Measurements from ENCODE around the gene ROPN1.

Gene ROPN1

DNA sequence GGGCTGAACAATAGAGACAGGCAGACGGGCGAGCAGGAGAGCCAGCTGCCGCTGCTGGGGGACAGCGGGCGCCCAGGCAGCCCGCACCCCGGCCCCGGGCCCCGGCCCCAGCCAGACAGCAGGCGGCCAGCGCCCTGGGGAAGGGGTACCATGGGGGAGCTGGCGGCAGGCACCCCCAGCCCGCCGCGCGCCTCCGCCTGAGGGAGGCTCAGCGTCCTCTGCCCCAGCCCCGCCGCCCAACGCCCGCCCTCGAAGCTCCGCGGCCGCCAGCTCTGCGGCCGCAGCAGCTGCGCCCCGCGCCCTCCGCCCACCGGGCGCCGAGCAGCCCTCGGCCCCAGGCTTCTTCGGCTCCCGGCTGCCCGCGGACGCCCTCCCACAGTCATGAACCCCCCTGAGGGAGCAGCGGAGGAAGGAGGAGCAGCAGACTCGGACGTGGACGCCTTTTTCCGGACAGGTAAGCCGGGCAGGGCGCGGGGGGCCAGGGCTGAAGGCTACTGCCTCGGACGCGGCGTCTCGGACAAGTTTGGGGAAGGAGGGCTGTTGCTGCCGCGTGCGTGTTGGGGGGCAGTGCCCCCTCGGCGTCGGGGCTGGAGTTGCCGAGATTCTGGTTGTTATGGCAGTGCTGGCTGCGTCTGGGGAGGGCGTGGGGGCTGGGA lies 41.6 kb upstream of the ROPN1 start, which contains the start of gene KALRN:
KALRN (plus strand) TSS at position 10 of the 656 bp plus-strand sequence.
- Histone ChIP-seq H3K4me1 (ENCODE audit: control insufficient read depth, low read length) (no peaks in the 10 kb centered on the region), H3K27ac (ENCODE audit: low read depth, low read length) (no peak within 1 kb of the TSS), H3K79me2 (ENCODE audit: control insufficient read depth, low read length) (no peaks in the 10 kb centered on the region), H3K4me3 (ENCODE audit: low read length) (no peak within 1 kb of the TSS), H3K9me3 (ENCODE audit: control insufficient read depth, insufficient read depth, low read length) (no peaks in the 10 kb centered on the region), H4K20me1 (ENCODE audit: control insufficient read depth, insufficient read depth, low read depth, low read length) (no peaks in the 10 kb centered on the region), H3F3A (ENCODE audit: control insufficient read depth, insufficient read depth) (no peaks in the 10 kb centered on the region), H3K27me3 (ENCODE audit: control insufficient read depth, low read length) (no peaks in the 10 kb centered on the region), H3K9me2 (replicated peaks; ENCODE audit: control insufficient read depth, low read length) (no peaks in the 10 kb centered on the region), H3K4me2 (ENCODE audit: low read length) (no peak within 1 kb of the TSS), H3K36me3 (ENCODE audit: control insufficient read depth, low read length) (no peaks in the 10 kb centered on the region)
- TF ChIP-seq, protein P1, sequence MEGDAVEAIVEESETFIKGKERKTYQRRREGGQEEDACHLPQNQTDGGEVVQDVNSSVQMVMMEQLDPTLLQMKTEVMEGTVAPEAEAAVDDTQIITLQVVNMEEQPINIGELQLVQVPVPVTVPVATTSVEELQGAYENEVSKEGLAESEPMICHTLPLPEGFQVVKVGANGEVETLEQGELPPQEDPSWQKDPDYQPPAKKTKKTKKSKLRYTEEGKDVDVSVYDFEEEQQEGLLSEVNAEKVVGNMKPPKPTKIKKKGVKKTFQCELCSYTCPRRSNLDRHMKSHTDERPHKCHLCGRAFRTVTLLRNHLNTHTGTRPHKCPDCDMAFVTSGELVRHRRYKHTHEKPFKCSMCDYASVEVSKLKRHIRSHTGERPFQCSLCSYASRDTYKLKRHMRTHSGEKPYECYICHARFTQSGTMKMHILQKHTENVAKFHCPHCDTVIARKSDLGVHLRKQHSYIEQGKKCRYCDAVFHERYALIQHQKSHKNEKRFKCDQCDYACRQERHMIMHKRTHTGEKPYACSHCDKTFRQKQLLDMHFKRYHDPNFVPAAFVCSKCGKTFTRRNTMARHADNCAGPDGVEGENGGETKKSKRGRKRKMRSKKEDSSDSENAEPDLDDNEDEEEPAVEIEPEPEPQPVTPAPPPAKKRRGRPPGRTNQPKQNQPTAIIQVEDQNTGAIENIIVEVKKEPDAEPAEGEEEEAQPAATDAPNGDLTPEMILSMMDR (IDR thresholded peaks at IDR 0.05; ENCODE audit: low read depth, low read length, poor library complexity, severe bottlenecking), result no peak
- TF ChIP-seq EZH2phosphoT487 (IDR thresholded peaks at IDR 0.05; ENCODE audit: borderline replicate concordance, low read length), result no peak

DNA sequence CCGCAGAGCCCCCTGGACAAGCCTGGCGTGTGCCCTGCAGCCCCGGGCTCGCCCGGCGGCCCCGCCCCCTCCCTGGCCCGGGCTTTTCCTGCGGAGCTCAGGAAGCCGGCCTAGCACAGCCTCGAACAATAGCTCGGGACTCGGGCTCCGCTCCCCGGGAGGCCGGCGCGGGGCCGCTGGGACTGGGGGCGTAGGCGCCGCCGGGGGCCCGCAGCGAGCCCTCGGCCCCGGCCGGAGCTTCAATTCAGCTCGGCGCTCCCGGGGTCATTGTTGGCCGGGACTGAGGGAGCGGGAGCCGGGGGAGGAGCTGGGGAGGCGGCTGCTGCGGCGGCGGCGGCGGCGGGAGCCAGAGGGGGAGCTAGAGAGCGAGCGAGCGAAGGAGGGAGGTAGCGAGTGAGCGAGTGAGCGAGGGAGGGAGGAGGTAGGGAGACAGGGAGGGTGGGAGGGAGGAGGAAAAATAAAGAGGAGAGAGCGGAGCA lies 41.0 kb upstream of the ROPN1 start:
- Histone ChIP-seq H3K27me3 (ENCODE audit: control insufficient read depth, low read length) (no peaks in the 10 kb centered on the region), H3F3A (ENCODE audit: control insufficient read depth, insufficient read depth) (no peaks in the 10 kb centered on the region), H3K79me2 (ENCODE audit: control insufficient read depth, low read length) (no peaks in the 10 kb centered on the region), H3K9me2 (replicated peaks; ENCODE audit: control insufficient read depth, low read length) (no peaks in the 10 kb centered on the region), H3K27ac (ENCODE audit: low read depth, low read length) (no peak overlapping the region), H3K4me1 (ENCODE audit: control insufficient read depth, low read length) (no peaks in the 10 kb centered on the region), H3K4me2 (ENCODE audit: low read length) (no peak overlapping the region), H4K20me1 (ENCODE audit: control insufficient read depth, insufficient read depth, low read depth, low read length) (no peaks in the 10 kb centered on the region), H3K9me3 (ENCODE audit: control insufficient read depth, insufficient read depth, low read length) (no peaks in the 10 kb centered on the region), H3K4me3 (ENCODE audit: low read length) (no peak overlapping the region), H3K36me3 (ENCODE audit: control insufficient read depth, low read length) (no peaks in the 10 kb centered on the region)
- TF ChIP-seq EZH2phosphoT487 (IDR thresholded peaks at IDR 0.05; ENCODE audit: borderline replicate concordance, low read length), result no peak
- TF ChIP-seq, protein P1 (IDR thresholded peaks at IDR 0.05; ENCODE audit: low read depth, low read length, poor library complexity, severe bottlenecking), result no peak

DNA sequence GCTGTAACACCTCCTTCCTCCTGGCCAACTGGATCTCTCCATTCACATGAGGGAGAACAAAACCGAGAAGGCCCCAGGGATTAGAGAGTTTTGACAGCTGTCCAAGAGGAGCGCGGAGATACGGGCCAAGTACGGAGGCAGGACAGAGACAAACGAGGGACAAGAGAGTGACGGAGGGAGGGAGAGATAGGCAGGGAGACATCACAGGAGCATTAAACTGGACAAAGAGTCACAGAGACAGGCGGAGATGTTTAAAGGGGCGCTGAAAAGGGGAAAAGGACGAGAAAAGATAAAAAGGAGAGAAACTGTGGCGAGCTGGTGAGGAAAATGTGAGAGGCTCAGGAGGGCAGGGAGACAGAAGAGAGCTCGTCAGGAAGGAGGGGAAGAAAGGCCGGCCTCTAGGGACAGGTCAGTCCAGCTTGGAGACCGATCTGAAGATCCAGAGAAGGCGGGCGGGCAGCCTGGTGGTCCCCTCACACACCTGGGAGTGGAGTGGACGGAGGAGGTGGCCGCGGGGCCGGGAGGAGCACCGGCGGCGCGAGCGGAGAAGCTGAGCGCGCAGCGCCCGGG lies 40.5 kb upstream of the ROPN1 start:
- H3K4me3 ChIP-seq (ENCODE audit: low read length), result no peak overlapping the region
- no peaks in the 10 kb centered on the region for H3K9me3 ChIP-seq (ENCODE audit: control insufficient read depth, insufficient read depth, low read length)
- no peak overlapping the region for H3K4me2 ChIP-seq (ENCODE audit: low read length)
- no peaks in the 10 kb centered on the region for H3K27me3 ChIP-seq (ENCODE audit: control insufficient read depth, low read length)
- no peaks in the 10 kb centered on the region for H3F3A ChIP-seq (ENCODE audit: control insufficient read depth, insufficient read depth)
- H4K20me1 ChIP-seq (ENCODE audit: control insufficient read depth, insufficient read depth, low read depth, low read length), result no peaks in the 10 kb centered on the region
- no peaks in the 10 kb centered on the region for H3K4me1 ChIP-seq (ENCODE audit: control insufficient read depth, low read length)
- no peaks in the 10 kb centered on the region for H3K36me3 ChIP-seq (ENCODE audit: control insufficient read depth, low read length)
- H3K27ac ChIP-seq (ENCODE audit: low read depth, low read length), result no peak overlapping the region
- TF ChIP-seq, protein P1 (IDR thresholded peaks at IDR 0.05; ENCODE audit: low read depth, low read length, poor library complexity, severe bottlenecking), result no peak
- no peak for TF ChIP-seq EZH2phosphoT487 (IDR thresholded peaks at IDR 0.05; ENCODE audit: borderline replicate concordance, low read length)
- H3K9me2 ChIP-seq (replicated peaks; ENCODE audit: control insufficient read depth, low read length), result no peaks in the 10 kb centered on the region
- H3K79me2 ChIP-seq (ENCODE audit: control insufficient read depth, low read length), result no peaks in the 10 kb centered on the region
